DOHH2 (cell line): ENCODE results near the gene ADNP2.

ENCODE experiments used
- H3F3A ChIP-seq: fragments of 200-600 bp; sonication (generic), shearing (Covaris generic); 2 replicates; pipeline ENCODE4 v1.6.0; 2016; ENCODE audit warnings: antibody characterized with exemption, mild to moderate bottlenecking; ENCODE audit not compliant: control insufficient read depth, insufficient read depth
- H3K27ac ChIP-seq: fragments of 200-600 bp; sonication (generic); 2 replicates; pipeline ENCODE4 v1.5.1; 2014; ENCODE audit warnings: low read depth, mild to moderate bottlenecking, low read length, moderate library complexity
- H3K27me3 ChIP-seq: fragments of 200-600 bp; sonication (generic); 2 replicates; pipeline ENCODE4 v1.6.1; 2014; ENCODE audit warnings: mild to moderate bottlenecking, low read length, mixed read lengths; ENCODE audit not compliant: control insufficient read depth
- H3K36me3 ChIP-seq: fragments of 200-600 bp; sonication (generic); 2 replicates; pipeline ENCODE4 v1.6.1; 2014; ENCODE audit warnings: mild to moderate bottlenecking, low read length, moderate library complexity, mixed read lengths; ENCODE audit not compliant: control insufficient read depth
- H3K4me1 ChIP-seq: fragments of 200-600 bp; sonication (generic); 2 replicates; pipeline ENCODE4 v1.6.1; 2014; ENCODE audit warnings: mild to moderate bottlenecking, low read length, mixed read lengths; ENCODE audit not compliant: control insufficient read depth
- H3K4me2 ChIP-seq: fragments of 200-600 bp; sonication (generic); 2 replicates; pipeline ENCODE4 v1.6.0; 2014; ENCODE audit warnings: mild to moderate bottlenecking, low read length, moderate library complexity
- H3K4me3 ChIP-seq: fragments of 200-600 bp; sonication (generic); 2 replicates; pipeline ENCODE4 v1.5.1; 2014; ENCODE audit warnings: mild to moderate bottlenecking, low read length, mixed read lengths
- H3K79me2 ChIP-seq: fragments of 200-600 bp; sonication (generic); 2 replicates; pipeline ENCODE4 v1.6.1; 2014; ENCODE audit warnings: mild to moderate bottlenecking, low read length, mixed read lengths; ENCODE audit not compliant: control insufficient read depth
- H3K9me2 ChIP-seq: fragments of 200-600 bp; sonication (generic); replicated peaks from 2 replicates; pipeline ENCODE4 v1.6.1; 2014; ENCODE audit warnings: mild to moderate bottlenecking, low read length, mixed read lengths; ENCODE audit not compliant: control insufficient read depth
- H3K9me3 ChIP-seq: fragments of 200-600 bp; sonication (generic); 2 replicates; pipeline ENCODE4 v1.6.1; 2014; ENCODE audit warnings: antibody characterized with exemption, low read length, mixed read lengths; ENCODE audit not compliant: control insufficient read depth, insufficient read depth
- H4K20me1 ChIP-seq: fragments of 200-600 bp; sonication (generic); 2 replicates; pipeline ENCODE4 v1.6.0; 2014; ENCODE audit warnings: low read depth, mild to moderate bottlenecking, antibody characterized with exemption, low read length, moderate library complexity; ENCODE audit not compliant: control insufficient read depth, insufficient read depth
- EZH2phosphoT487 ChIP-seq: fragments of 200-600 bp; sonication (generic); IDR thresholded peaks from 2 replicates; pipeline ENCODE4 v1.6.1; 2017; ENCODE audit warnings: borderline replicate concordance, mild to moderate bottlenecking, antibody characterized with exemption, low read length, moderate library complexity, mixed read lengths
- TF ChIP-seq, protein P1 (sequence below): fragments of 200-600 bp; sonication (generic); IDR thresholded peaks from one replicate; pipeline ENCODE4 v1.5.1; 2014; ENCODE audit warnings: antibody characterized with exemption, mild to moderate bottlenecking, low read depth, low read length; ENCODE audit not compliant: poor library complexity, severe bottlenecking

The ADNP2 gene

GRCh38 chr18:80137976-80138375, 28.9 kb downstream of the ADNP2 start:
- peaks cover 67% of the 10 kb centered on the region for H3K36me3 ChIP-seq
- TF ChIP-seq, protein P1, sequence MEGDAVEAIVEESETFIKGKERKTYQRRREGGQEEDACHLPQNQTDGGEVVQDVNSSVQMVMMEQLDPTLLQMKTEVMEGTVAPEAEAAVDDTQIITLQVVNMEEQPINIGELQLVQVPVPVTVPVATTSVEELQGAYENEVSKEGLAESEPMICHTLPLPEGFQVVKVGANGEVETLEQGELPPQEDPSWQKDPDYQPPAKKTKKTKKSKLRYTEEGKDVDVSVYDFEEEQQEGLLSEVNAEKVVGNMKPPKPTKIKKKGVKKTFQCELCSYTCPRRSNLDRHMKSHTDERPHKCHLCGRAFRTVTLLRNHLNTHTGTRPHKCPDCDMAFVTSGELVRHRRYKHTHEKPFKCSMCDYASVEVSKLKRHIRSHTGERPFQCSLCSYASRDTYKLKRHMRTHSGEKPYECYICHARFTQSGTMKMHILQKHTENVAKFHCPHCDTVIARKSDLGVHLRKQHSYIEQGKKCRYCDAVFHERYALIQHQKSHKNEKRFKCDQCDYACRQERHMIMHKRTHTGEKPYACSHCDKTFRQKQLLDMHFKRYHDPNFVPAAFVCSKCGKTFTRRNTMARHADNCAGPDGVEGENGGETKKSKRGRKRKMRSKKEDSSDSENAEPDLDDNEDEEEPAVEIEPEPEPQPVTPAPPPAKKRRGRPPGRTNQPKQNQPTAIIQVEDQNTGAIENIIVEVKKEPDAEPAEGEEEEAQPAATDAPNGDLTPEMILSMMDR = no peak
- no peak for TF ChIP-seq EZH2phosphoT487
- H3F3A ChIP-seq = no peaks in the 10 kb centered on the region
- H3K9me3 ChIP-seq = no peaks in the 10 kb centered on the region
- H4K20me1 ChIP-seq = no peaks in the 10 kb centered on the region
- H3K27me3 ChIP-seq = no peaks in the 10 kb centered on the region
- no peaks in the 10 kb centered on the region for H3K9me2 ChIP-seq
- no peaks in the 10 kb centered on the region; the same call in 1 of the 2 replicates for H3K79me2 ChIP-seq
- no peak overlapping the region for H3K27ac ChIP-seq
- H3K4me1 ChIP-seq = no peaks in the 10 kb centered on the region
- no peak overlapping the region for H3K4me3 ChIP-seq
- no peak overlapping the region for H3K4me2 ChIP-seq

GRCh38 chr18:80140455-80140985, 31.5 kb downstream of the ADNP2 start:
- H3K4me3 ChIP-seq = no peak overlapping the region
- H3K4me2 ChIP-seq = no peak overlapping the region
- H3K4me1 ChIP-seq = no peaks in the 10 kb centered on the region
- no peak overlapping the region for H3K27ac ChIP-seq
- H3K36me3 ChIP-seq = peaks cover 43% of the 10 kb centered on the region
- H3K79me2 ChIP-seq = no peaks in the 10 kb centered on the region
- no peaks in the 10 kb centered on the region for H3K9me3 ChIP-seq
- H4K20me1 ChIP-seq = no peaks in the 10 kb centered on the region
- no peaks in the 10 kb centered on the region for H3K27me3 ChIP-seq
- no peak for TF ChIP-seq EZH2phosphoT487
- TF ChIP-seq, protein P1 = no peak
- H3F3A ChIP-seq = no peaks in the 10 kb centered on the region
- H3K9me2 ChIP-seq = no peaks in the 10 kb centered on the region

GRCh38 chr18:80143881-80144280, 34.8 kb downstream of the ADNP2 start:
- H3K27ac ChIP-seq = no peak overlapping the region

More at GRCh38 chr18:80143881-80144280, 34.8 kb downstream of the ADNP2 start:
- H3K4me3 ChIP-seq = no peak overlapping the region
- H3K27me3 ChIP-seq = no peaks in the 10 kb centered on the region
- H3K9me3 ChIP-seq = no peaks in the 10 kb centered on the region
- TF ChIP-seq, protein P1 = no peak
- no peak for TF ChIP-seq EZH2phosphoT487
- H3K4me2 ChIP-seq = no peak overlapping the region
- H3F3A ChIP-seq = no peaks in the 10 kb centered on the region
- H3K9me2 ChIP-seq = no peaks in the 10 kb centered on the region
- peaks cover 11% of the 10 kb centered on the region for H3K36me3 ChIP-seq
- peaks cover 13% of the 10 kb centered on the region for H3K4me1 ChIP-seq
- H3K79me2 ChIP-seq = no peaks in the 10 kb centered on the region
- H4K20me1 ChIP-seq = no peaks in the 10 kb centered on the region
